RPMI8226 (cell line): ENCODE measurements around the gene SAFB2.
"Not testable (repeated sequence)": the region's sequence is repeated elsewhere in the genome, so short reads cannot be mapped to it uniquely, and the experiment has no call there.

ENCODE experiments used
- DNase-seq: peaks from one replicate; pipeline ENCODE4 v3.0.0-alpha.2; 2015

SAFB2 gene

GRCh38 chr19:5632241-5632612, 9.7 kb upstream of the SAFB2 start:
- DNase-seq = no peak

GRCh38 chr19:5631567-5632240, 9.1 kb upstream of the SAFB2 start:
- no peak for DNase-seq

GRCh38 chr19:5628919-5629481, 6.4 kb upstream of the SAFB2 start:
- no peak for DNase-seq

- no peak for DNase-seq
These were observed 5.9 kb upstream of the SAFB2 start for GRCh38 chr19:5628461-5628860.

- no peak for DNase-seq
These were observed 4.9 kb upstream of the SAFB2 start for GRCh38 chr19:5627395-5627904.

DNA sequence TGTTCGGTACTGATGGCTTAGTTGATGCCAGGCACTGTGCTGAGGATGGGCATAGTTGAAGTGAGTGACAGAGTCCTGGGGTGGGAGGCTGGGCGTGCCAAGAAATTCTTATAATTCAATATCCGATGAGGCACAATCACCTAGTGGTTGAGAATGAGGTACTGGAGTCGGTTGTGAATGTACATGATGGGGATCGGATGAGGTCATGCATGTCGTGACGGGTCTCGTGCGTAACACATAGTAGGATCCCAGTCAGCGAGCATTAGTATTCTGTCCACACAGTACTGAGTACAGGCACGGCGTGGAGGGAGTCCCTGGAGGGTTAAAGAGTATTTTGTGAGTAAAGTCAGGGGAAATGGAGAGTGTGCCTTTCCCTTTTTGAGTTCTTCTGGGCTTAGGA, 3.1 kb upstream of the SAFB2 start:
- no peak for DNase-seq

DNA sequence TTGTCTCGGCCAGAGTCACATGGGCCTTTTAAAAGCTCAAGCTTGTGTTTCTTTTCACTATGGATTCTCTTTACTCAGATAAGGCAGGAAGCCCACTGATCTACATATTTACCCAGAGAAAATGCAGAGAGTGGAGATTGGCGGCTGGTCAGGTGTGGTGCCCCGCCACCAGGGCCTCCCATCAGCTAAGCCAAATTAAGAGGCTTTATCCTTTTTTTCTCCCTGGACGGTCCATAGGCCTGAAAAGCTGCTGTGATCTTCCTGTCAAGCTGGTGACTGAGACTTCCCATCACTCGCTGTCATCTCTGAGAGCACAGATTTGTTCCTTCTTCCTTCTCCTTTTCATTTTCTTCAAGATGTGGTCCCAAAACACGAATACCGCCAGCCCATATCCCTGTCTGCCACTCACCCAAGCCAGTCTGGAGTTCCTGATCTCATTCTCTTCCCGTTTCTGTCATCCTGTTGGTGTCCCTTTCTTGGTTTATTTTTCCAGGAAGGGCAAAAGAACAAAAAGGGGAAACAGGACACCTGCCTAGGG, 2.2 kb upstream of the SAFB2 start:
- DNase-seq = peak; percentile 20

- DNase-seq = peak; percentile 57
These were observed 1.6 kb upstream of the SAFB2 start for GRCh38 chr19:5624018-5624663.

DNA sequence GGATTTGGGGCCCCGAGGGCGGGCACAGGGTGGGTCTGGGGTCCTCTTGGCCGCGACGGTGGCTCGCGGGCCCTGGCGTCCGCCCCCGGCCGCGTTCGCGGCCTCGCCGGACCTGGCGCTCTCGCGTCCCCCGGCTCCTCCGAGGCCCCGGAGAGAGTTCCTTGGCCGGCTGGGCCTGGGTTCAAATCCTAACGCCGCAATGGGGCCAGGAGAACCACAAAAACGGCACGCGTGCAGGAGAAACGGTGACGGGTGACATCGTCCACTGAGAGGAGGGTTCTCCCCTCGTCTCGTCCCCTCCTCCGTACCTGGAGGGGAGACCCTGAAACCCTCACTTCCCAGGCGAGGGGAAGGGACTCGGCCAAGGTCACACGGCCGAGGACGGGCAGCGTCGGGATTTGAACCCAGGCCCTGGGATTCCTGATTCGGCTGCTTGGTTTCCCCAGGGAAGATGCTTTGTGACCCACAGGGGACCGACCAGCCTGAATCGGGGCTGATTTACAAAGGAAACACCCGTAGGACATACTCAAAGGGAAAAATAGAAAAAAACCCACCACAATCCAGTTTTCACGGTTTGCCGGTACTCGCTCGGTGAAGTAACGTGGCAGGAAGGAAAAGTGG, 931 bp upstream of the SAFB2 start:
- peak; percentile 14 for DNase-seq

DNA sequence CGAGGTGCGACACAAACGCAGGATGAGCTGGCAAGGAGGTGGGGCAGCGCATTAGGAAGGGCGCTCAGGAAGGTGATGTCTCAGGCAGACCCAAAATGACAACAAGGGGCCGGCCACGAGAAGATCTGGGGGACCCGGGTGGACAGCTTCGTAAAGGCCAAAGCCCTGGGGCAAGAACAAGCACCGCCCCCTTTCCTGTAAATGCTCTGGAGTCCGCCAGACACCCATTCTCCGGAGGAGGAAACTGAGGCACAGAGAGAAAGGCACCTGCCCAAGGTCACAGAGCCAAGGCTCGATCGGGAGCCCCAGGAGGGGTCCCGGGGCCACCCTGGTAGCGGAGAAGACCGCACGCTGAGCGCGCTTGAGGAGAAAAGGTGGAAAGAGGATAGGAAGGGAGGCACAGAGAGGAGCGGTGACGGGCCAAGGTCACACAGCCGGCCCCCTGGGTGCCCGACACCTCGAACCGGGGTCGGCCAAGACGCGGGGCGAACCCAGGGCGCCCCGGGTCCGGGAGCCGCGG, 571 bp downstream of the SAFB2 start:
- DNase-seq = peak; percentile 15

- peak; percentile 15 for DNase-seq
These were observed 1.1 kb downstream of the SAFB2 start for GRCh38 chr19:5621311-5621944.

DNA sequence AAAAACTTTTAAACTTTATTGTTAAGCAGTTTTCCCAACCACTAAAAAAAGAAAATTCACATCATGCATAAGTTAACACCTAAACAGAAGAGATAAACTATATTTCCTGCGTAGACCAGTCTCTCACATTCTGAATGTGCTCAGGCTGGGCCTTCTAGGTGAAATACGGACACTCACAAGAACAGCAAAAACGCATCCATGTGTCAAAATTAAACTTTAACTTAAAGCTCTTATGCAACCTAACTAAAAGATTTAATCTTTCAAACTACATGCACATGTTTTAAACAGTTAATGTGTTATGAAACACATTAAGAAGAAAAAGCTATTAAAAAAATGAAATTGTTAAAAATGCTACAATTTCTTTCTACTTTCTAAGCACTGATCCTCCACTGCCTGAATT, 2.6 kb downstream of the SAFB2 start:
- no peak for DNase-seq

GRCh38 chr19:5618591-5618990, 4.0 kb downstream of the SAFB2 start:
- DNase-seq = no peak

DNA sequence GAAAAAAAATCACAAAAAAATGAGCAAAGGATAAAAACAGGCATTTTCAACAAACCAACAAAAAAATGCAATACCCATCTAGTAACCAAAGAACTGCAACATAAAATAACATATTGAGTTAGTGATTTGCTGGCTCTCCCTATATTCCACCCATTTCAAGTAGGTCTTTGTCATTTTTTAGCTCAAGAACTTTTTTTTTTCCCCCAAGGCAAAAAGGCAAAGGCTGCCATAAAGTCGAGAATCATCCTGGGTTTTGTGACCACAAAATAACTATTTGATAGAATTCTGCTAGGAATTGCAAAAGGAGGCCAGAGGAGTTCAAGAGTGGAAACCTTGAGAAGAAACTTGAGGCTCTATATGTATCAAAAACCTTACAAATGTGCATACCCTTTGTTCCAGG, 5.5 kb downstream of the SAFB2 start:
- no peak for DNase-seq

DNA sequence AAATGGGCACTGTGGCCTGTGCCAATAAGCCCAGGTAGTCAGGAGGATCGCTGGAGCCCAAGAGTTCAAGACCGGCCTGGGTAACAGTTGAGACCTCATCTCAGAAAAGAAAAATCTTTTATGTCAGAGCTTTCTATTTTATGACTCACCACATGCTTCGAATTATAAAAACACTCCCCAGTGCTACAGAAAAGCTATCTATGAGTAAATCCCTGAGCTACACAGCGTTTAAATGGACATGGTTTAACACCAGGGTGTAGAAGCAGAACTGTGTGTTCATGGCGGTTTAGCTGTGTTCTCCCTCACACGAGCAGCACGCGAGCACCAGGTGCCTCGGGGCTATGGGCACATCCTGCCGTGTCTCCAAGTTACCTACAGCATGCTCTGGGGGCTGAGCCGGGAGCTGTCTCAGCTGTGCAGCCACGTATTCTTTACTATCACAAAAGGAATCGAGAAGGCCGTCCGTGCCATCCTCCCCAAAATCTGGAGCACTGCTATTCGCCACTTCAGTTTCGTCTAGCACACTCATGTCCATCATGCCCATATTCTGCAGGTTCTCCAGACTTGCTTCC, 6.7 kb downstream of the SAFB2 start:
- DNase-seq = no peak

DNA sequence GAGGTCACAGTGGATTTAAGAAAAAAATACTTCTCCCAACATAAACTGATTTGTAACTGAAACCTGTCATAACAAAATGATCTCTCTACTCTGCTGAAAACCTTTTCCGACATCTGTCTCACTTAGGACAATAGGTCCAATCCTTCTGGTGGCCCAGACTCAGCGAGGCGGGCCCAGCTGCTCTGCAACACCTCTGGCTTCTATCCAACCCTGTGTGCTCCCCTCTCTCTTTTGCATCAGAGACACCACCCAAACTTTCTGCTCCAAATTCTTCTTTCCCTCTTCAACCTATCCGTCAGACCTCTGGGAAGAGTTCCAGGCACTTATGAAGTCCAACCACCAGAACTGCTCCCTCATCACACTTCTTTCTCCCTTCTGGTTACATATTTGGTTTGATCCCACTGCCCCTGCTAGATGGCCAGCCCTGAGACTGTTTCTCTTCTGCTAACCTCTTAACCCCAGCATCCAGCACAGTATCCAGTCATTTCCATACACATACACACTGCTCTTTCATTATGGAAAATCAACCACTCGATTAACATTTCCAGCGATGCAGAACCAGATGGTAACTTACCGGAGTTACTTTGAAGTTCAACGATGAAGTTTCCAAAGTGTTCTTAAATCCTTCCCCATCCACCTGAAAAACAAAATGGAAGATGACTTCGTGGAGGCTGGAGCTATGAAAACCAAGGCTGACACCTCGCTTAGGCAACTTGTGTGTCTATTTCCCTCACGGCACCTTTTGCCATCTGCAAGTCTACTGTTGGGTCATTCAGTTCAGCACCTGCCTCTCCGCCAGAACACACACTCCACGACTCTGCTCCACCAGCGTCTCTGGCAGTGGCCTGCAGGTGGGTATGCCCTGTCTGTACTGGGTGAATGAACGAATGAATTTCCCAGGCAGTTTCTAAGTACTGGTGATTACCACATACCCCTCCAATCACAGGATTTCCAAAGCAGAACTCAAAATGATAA, 9.4 kb downstream of the SAFB2 start:
- no peak for DNase-seq

GRCh38 chr19:5609881-5610448, 12.6 kb downstream of the SAFB2 start:
- DNase-seq = no peak

DNA sequence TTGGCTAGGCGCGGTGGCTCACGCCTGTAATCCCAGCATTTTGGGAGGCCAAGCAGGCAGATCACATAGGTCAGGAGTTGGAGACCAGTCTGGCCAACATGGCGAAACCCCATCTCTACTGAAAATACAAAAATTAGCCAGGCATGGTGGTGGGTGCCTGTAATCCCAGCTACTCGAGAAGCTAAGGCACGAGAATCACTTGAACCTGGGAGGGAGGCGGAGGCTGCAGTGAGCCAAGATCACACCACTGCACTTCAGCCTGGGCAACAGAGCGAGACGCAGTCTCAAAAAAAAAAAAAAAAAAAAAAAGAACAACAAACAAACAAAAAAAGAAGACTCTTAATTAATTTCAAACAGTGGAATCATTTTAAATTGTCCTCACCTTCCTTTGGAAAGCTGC, 13.8 kb downstream of the SAFB2 start:
- not testable (repeated sequence) for DNase-seq

DNA sequence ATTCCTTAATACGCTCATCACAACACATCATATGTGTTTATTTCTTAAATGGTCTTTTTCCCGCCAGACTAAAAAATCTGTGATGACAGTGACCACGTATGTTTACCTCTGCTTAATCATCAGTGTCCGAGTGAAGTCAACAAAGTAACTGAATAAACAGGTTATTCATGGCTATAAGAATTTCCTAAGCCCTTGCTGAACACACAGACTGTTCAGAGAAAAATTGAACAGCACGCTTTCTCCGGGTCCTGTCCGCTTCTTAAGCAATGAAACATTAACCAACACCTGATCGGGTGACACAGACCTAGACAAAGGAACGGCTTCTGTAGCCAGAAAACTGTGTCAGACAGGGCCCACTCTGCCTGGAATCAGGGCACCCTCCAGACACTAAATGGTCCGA, 14.3 kb downstream of the SAFB2 start:
- DNase-seq = no peak

- DNase-seq = no peak
These were observed 15.0 kb downstream of the SAFB2 start for GRCh38 chr19:5607318-5608275.
